GM12872 (cell line): ENCODE data around the gene LRP2BP.

Experiments used
- CTCF ChIP-seq: IDR thresholded peaks from 3 replicates; pipeline ENCODE4 v1.5.1; 2011; ENCODE audit warnings: low read depth, mild to moderate bottlenecking, low read length, moderate library complexity; ENCODE audit not compliant: insufficient read depth

Gene LRP2BP

GRCh38 chr4:185395238-185395955, at the start of gene LRP2BP:
Gene LRP2BP (minus strand): TSS chr4:185395924. CDS start chr4:185378186, 17,738 bp downstream.
- no peak for TF ChIP-seq CTCF

GRCh38 chr4:185445209-185445608, 49.5 kb upstream of the LRP2BP start:
- TF ChIP-seq CTCF: no peak

- TF ChIP-seq CTCF: no peak
Measured at GRCh38 chr4:185441479-185441878, 45.8 kb upstream of the LRP2BP start.

- no peak for TF ChIP-seq CTCF
Measured at GRCh38 chr4:185437809-185438208, 42.1 kb upstream of the LRP2BP start.

- no peak for TF ChIP-seq CTCF
Measured at GRCh38 chr4:185435466-185435865, 39.7 kb upstream of the LRP2BP start.

GRCh38 chr4:185429660-185430059, 33.9 kb upstream of the LRP2BP start:
- TF ChIP-seq CTCF: no peak

- no peak for TF ChIP-seq CTCF
Measured at GRCh38 chr4:185426960-185427688, 31.4 kb upstream of the LRP2BP start.
